IMR-90 (cell line): ENCODE results near the gene MOV10.

Experiments used
- BHLHE40 ChIP-seq: fragments of 150-350 bp; IDR thresholded peaks from 2 replicates; pipeline ENCODE4 v1.6.1; 2016; ENCODE audit warnings: mild to moderate bottlenecking, low read depth, low read length
- CEBPB ChIP-seq: IDR thresholded peaks from 2 replicates; pipeline ENCODE4 v1.6.1; 2012; ENCODE audit warnings: low read depth, low read length, improper control_type of control experiment
- CHD1 ChIP-seq: IDR thresholded peaks from 2 replicates; pipeline ENCODE4 v1.6.1; 2012; ENCODE audit warnings: low read depth, low read length, improper control_type of control experiment
- FOS ChIP-seq: fragments of 150-350 bp; IDR thresholded peaks from 2 replicates; pipeline ENCODE4 v1.6.1; 2016; ENCODE audit warnings: low read depth, low read length
- MAFK ChIP-seq: IDR thresholded peaks from 2 replicates; pipeline ENCODE4 v1.6.1; 2012; ENCODE audit warnings: low read depth, low read length, improper control_type of control experiment
- MXI1 ChIP-seq: IDR thresholded peaks from 2 replicates; pipeline ENCODE4 v1.6.1; 2012; ENCODE audit warnings: low read depth, mild to moderate bottlenecking, low read length, moderate library complexity, borderline replicate concordance
- POLR2A ChIP-seq: IDR thresholded peaks from 2 replicates; pipeline ENCODE4 v1.6.1; 2012; ENCODE audit warnings: mild to moderate bottlenecking, low read depth, low read length
- RAD21 ChIP-seq: IDR thresholded peaks from 2 replicates; pipeline ENCODE4 v1.6.1; 2012; ENCODE audit warnings: low read length, improper control_type of control experiment
- RCOR1 ChIP-seq: IDR thresholded peaks from 2 replicates; pipeline ENCODE4 v1.6.1; 2012; ENCODE audit warnings: mild to moderate bottlenecking, low read length, improper control_type of control experiment; ENCODE audit not compliant: insufficient replicate concordance
- RFX5 ChIP-seq: IDR thresholded peaks from 2 replicates; pipeline ENCODE4 v1.8.0; 2012; ENCODE audit warnings: low read depth, mild to moderate bottlenecking, low read length, moderate library complexity
- SMC3 ChIP-seq: fragments of 150-350 bp; IDR thresholded peaks from 2 replicates; pipeline ENCODE4 v1.6.1; 2016; ENCODE audit warnings: low read depth, mild to moderate bottlenecking, antibody characterized with exemption, low read length, moderate library complexity
- TF ChIP-seq, protein P1 (sequence below): fragments of 150-350 bp; IDR thresholded peaks from 2 replicates; pipeline ENCODE4 v1.6.1; 2017; ENCODE audit warnings: mild to moderate bottlenecking, antibody characterized with exemption, low read length, low read depth
- TF ChIP-seq, protein P2 (sequence below): conservative IDR thresholded peaks from 2 replicates; pipeline ENCODE4 v1.5.1; 2012; ENCODE audit warnings: mild to moderate bottlenecking, low read depth, low read length, improper control_type of control experiment
- TF ChIP-seq, protein P3 (sequence below): fragments of 150-350 bp; IDR thresholded peaks from 2 replicates; pipeline ENCODE4 v1.6.1; 2016; ENCODE audit warnings: low read depth, mild to moderate bottlenecking, low read length, moderate library complexity, borderline replicate concordance

DNA sequence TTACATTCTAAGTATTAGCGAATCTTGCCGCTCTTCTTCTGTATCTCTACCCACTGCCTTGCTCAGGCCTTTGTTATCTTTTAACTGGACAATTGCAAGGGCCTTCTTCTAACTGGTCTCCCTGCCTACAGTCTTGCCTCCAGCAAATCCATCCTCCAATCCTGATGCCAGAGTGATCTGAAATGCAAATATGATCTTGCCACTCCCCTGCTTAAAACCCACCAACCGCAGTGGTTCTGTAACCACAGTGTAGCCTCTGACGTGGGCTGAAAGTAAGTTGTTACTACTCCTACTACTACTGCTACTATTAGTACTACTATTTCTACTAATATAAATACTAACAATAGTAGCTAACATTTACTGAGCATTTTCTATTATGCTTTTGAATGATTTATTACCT lies 12.4 kb downstream of the MOV10 start:
- TF ChIP-seq, protein P1, sequence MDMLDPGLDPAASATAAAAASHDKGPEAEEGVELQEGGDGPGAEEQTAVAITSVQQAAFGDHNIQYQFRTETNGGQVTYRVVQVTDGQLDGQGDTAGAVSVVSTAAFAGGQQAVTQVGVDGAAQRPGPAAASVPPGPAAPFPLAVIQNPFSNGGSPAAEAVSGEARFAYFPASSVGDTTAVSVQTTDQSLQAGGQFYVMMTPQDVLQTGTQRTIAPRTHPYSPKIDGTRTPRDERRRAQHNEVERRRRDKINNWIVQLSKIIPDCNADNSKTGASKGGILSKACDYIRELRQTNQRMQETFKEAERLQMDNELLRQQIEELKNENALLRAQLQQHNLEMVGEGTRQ: no peak
- TF ChIP-seq POLR2A (no peak), BHLHE40 (no peak), RCOR1 (no peak), RAD21 (no peak), CEBPB (no peak), SMC3 (no peak), FOS (no peak), MAFK (no peak), RFX5 (no peak), MXI1 (no peak), CHD1 (no peak)
- TF ChIP-seq, protein P2, sequence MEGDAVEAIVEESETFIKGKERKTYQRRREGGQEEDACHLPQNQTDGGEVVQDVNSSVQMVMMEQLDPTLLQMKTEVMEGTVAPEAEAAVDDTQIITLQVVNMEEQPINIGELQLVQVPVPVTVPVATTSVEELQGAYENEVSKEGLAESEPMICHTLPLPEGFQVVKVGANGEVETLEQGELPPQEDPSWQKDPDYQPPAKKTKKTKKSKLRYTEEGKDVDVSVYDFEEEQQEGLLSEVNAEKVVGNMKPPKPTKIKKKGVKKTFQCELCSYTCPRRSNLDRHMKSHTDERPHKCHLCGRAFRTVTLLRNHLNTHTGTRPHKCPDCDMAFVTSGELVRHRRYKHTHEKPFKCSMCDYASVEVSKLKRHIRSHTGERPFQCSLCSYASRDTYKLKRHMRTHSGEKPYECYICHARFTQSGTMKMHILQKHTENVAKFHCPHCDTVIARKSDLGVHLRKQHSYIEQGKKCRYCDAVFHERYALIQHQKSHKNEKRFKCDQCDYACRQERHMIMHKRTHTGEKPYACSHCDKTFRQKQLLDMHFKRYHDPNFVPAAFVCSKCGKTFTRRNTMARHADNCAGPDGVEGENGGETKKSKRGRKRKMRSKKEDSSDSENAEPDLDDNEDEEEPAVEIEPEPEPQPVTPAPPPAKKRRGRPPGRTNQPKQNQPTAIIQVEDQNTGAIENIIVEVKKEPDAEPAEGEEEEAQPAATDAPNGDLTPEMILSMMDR: no peak
- TF ChIP-seq, protein P3, sequence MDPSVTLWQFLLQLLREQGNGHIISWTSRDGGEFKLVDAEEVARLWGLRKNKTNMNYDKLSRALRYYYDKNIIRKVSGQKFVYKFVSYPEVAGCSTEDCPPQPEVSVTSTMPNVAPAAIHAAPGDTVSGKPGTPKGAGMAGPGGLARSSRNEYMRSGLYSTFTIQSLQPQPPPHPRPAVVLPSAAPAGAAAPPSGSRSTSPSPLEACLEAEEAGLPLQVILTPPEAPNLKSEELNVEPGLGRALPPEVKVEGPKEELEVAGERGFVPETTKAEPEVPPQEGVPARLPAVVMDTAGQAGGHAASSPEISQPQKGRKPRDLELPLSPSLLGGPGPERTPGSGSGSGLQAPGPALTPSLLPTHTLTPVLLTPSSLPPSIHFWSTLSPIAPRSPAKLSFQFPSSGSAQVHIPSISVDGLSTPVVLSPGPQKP: no peak
